ENCODE measurements around the gene OR2V2.
"Not testable (repeated sequence)": the region's sequence is repeated elsewhere in the genome, so short reads cannot be mapped to it uniquely, and the experiment has no call there.

Gene OR2V2

GRCh38 chr5:181167814-181168488, 20.6 kb downstream of the OR2V2 start:
- in situ Hi-C loops (cut with HindIII; ENCODE audit: low sequenced_read_pairs): no loop called here
- TF ChIP-seq CTCF (IDR thresholded peaks at IDR 0.05; ENCODE audit: low read depth, low read length): peak; percentile 41
- no peak for DNase-seq (ENCODE audit: low read depth, low spot score)
- no peak overlapping the region for H3K4me3 ChIP-seq (ENCODE audit: low read depth, low read length)

- DNase-seq (ENCODE audit: low read depth, low spot score): no peak
- TF ChIP-seq CTCF (IDR thresholded peaks at IDR 0.05; ENCODE audit: low read depth, low read length): no peak
- in situ Hi-C loops (cut with HindIII; ENCODE audit: low sequenced_read_pairs): no loop called here
These were observed 21.3 kb downstream of the OR2V2 start for GRCh38 chr5:181168595-181169118.

GRCh38 chr5:181169459-181170236, 22.3 kb downstream of the OR2V2 start:
- H3K4me3 ChIP-seq (ENCODE audit: low read depth, low read length): peak overlapping the region; percentile 35
- in situ Hi-C loops (cut with HindIII; ENCODE audit: low sequenced_read_pairs): not testable (repeated sequence)
- DNase-seq (ENCODE audit: low read depth, low spot score): peak; percentile 73

More at GRCh38 chr5:181168595-181169118, 21.3 kb downstream of the OR2V2 start:
- H3K4me3 ChIP-seq (ENCODE audit: low read depth, low read length): no peak overlapping the region

- TF ChIP-seq CTCF (IDR thresholded peaks at IDR 0.05; ENCODE audit: low read depth, low read length): no peak
- peak overlapping the region; percentile 35 for H3K4me3 ChIP-seq (ENCODE audit: low read depth, low read length)
- no peak for DNase-seq (ENCODE audit: low read depth, low spot score)
- in situ Hi-C loops (cut with HindIII; ENCODE audit: low sequenced_read_pairs): no loop called here
These were observed 22.9 kb downstream of the OR2V2 start for GRCh38 chr5:181170237-181170825.

GRCh38 chr5:181170996-181171395, 23.6 kb downstream of the OR2V2 start:
- peak; percentile 57 for DNase-seq (ENCODE audit: low read depth, low spot score)
- in situ Hi-C loops (cut with HindIII; ENCODE audit: low sequenced_read_pairs): no loop called here
- no peak overlapping the region for H3K4me3 ChIP-seq (ENCODE audit: low read depth, low read length)
- no peak for TF ChIP-seq CTCF (IDR thresholded peaks at IDR 0.05; ENCODE audit: low read depth, low read length)

- in situ Hi-C loops (cut with HindIII; ENCODE audit: low sequenced_read_pairs): no loop called here
- no peak overlapping the region for H3K4me3 ChIP-seq (ENCODE audit: low read depth, low read length)
- no peak for TF ChIP-seq CTCF (IDR thresholded peaks at IDR 0.05; ENCODE audit: low read depth, low read length)
- no peak for DNase-seq (ENCODE audit: low read depth, low spot score)
These were observed 24.4 kb downstream of the OR2V2 start for GRCh38 chr5:181171782-181172181.

All from astrocyte of the spinal cord (primary cell).